Activated naive CD8-positive, alpha-beta T cell treated with anti-CD3 and anti-CD28 coated beads for 36 hours (primary cell): ENCODE measurements around the gene FBXO36. TPM values are rescaled to one million over a fixed set of nuclear protein-coding genes. Genes with fewer than 3 reads are reported as not detected.

Experiments
- DNase-seq: peaks from one replicate; pipeline ENCODE4 v3.0.0; 2021
- H3K27ac Mint-ChIP-seq: one replicate; pipeline ENCODE4 v1.8.0; 2022; ENCODE audit warnings: mild to moderate bottlenecking, moderate library complexity, mixed read lengths
- H3K27me3 Mint-ChIP-seq: one replicate; pipeline ENCODE4 v1.8.0; 2022; ENCODE audit warnings: mild to moderate bottlenecking, mixed read lengths
- H3K36me3 Mint-ChIP-seq: one replicate; pipeline ENCODE4 v1.8.0; 2021; ENCODE audit warnings: mild to moderate bottlenecking, mixed read lengths
- H3K4me1 Mint-ChIP-seq: one replicate; pipeline ENCODE4 v1.8.0; 2021; ENCODE audit warnings: mixed read lengths
- H3K4me3 Mint-ChIP-seq: one replicate; pipeline ENCODE4 v1.8.0; 2022; ENCODE audit warnings: mild to moderate bottlenecking, moderate library complexity, mixed read lengths
- H3K9me3 Mint-ChIP-seq: one replicate; pipeline ENCODE4 v1.8.0; 2022; ENCODE audit warnings: mixed read lengths
- total RNA-seq, 2 experiments: library from RNA; stranded (reverse); gene quantifications; one replicate each; pipeline ENCODE4 v1.2.3, GENCODE V29; 2021

FBXO36 gene
- total RNA-seq, 2 experiments from 2014 or later, result 1.1 to 1.3 TPM

- Mint-ChIP-seq H3K4me1 (no peaks in the 10 kb centered on the region), H3K4me3 (no peak overlapping the region), H3K27me3 (peaks cover 3% of the 10 kb centered on the region), H3K27ac (no peak overlapping the region), H3K9me3 (no peaks in the 10 kb centered on the region), H3K36me3 (peaks cover 1% of the 10 kb centered on the region)
- DNase-seq, result no peak
Observed at GRCh38 chr2:230042195-230042594, 119.9 kb downstream of the FBXO36 start.

DNA sequence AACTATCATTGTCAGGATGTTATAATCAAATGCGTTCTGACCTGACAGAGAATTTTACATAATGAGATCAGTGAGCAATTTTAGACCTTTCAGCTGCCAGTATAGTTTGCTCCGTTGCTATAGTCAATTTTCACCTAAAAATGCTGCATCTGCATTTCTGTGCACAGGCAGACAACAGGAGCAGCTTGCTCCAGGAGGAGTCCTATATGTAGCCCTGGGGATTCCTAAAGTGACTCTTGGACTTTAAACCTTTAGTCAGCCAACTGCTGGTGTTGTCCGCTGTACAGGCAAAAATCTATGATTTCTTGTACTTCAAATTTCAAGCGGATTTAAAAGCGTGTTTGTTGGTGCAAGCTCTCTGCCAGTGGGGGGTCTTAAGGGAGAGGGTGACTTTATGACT is 120.7 kb downstream of the FBXO36 start:
- H3K4me1 Mint-ChIP-seq, result peaks cover under 1% of the 10 kb centered on the region
- DNase-seq, result no peak
- peaks cover 1% of the 10 kb centered on the region for H3K36me3 Mint-ChIP-seq
- no peak overlapping the region for H3K27ac Mint-ChIP-seq
- no peak overlapping the region for H3K4me3 Mint-ChIP-seq
- H3K27me3 Mint-ChIP-seq, result peaks cover 3% of the 10 kb centered on the region
- H3K9me3 Mint-ChIP-seq, result no peaks in the 10 kb centered on the region

DNA sequence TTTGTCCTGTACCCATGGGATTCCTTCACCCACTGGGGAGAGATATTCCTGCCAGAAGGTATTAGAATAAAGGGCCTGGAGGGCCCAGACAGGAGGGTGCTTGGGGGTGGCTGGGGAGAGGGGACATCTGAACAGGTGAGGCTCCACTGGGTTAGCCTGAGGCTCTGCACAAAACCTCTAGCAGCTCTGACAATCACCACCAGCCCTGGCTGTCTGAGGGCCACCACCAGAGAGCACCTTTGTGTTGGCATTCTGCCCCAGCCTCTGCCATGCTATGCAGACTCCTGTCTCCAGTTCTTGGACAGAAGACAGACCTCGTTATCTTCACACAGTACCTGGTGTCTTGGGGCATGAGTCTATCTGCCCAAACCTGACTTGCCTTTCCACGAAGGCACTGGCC is 121.2 kb downstream of the FBXO36 start:
- DNase-seq, result no peak
- Mint-ChIP-seq H3K4me3 (no peak overlapping the region), H3K27me3 (peaks cover 3% of the 10 kb centered on the region), H3K9me3 (no peaks in the 10 kb centered on the region), H3K27ac (no peak overlapping the region), H3K4me1 (peaks cover 4% of the 10 kb centered on the region), H3K36me3 (peaks cover 1% of the 10 kb centered on the region)

GRCh38 chr2:230046491-230046890 is 124.2 kb downstream of the FBXO36 start:
- no peak for DNase-seq
- Mint-ChIP-seq H3K4me1 (peaks cover 5% of the 10 kb centered on the region), H3K27me3 (no peaks in the 10 kb centered on the region), H3K9me3 (no peaks in the 10 kb centered on the region), H3K27ac (no peak overlapping the region), H3K36me3 (peaks cover 1% of the 10 kb centered on the region), H3K4me3 (no peak overlapping the region)

- no peak for DNase-seq
- Mint-ChIP-seq H3K9me3 (no peaks in the 10 kb centered on the region), H3K4me3 (no peak overlapping the region), H3K27me3 (no peaks in the 10 kb centered on the region), H3K4me1 (peaks cover 11% of the 10 kb centered on the region), H3K27ac (no peak overlapping the region), H3K36me3 (peaks cover 1% of the 10 kb centered on the region)
Observed at GRCh38 chr2:230048010-230048671, 125.8 kb downstream of the FBXO36 start.

- peaks cover 15% of the 10 kb centered on the region for H3K4me1 Mint-ChIP-seq
- no peak for DNase-seq
- no peaks in the 10 kb centered on the region for H3K9me3 Mint-ChIP-seq
- peaks cover 1% of the 10 kb centered on the region for H3K36me3 Mint-ChIP-seq
- no peaks in the 10 kb centered on the region for H3K27me3 Mint-ChIP-seq
- no peak overlapping the region for H3K4me3 Mint-ChIP-seq
- no peak overlapping the region for H3K27ac Mint-ChIP-seq
Observed at GRCh38 chr2:230050136-230050535, 127.8 kb downstream of the FBXO36 start.

GRCh38 chr2:230052299-230052698 is 130.0 kb downstream of the FBXO36 start:
- H3K9me3 Mint-ChIP-seq, result no peaks in the 10 kb centered on the region
- no peak for DNase-seq
- H3K36me3 Mint-ChIP-seq, result no peaks in the 10 kb centered on the region
- no peak overlapping the region for H3K4me3 Mint-ChIP-seq
- peaks cover 15% of the 10 kb centered on the region for H3K4me1 Mint-ChIP-seq
- no peaks in the 10 kb centered on the region for H3K27me3 Mint-ChIP-seq
- no peak overlapping the region for H3K27ac Mint-ChIP-seq

- H3K9me3 Mint-ChIP-seq, result peaks cover 1% of the 10 kb centered on the region
- no peak for DNase-seq
- no peak overlapping the region for H3K4me3 Mint-ChIP-seq
- peaks cover 10% of the 10 kb centered on the region for H3K4me1 Mint-ChIP-seq
- H3K27ac Mint-ChIP-seq, result no peak overlapping the region
- no peaks in the 10 kb centered on the region for H3K27me3 Mint-ChIP-seq
- peaks cover 2% of the 10 kb centered on the region for H3K36me3 Mint-ChIP-seq
Observed at GRCh38 chr2:230053753-230054478, 131.6 kb downstream of the FBXO36 start.

- Mint-ChIP-seq H3K4me3 (no peak overlapping the region), H3K4me1 (peaks cover 9% of the 10 kb centered on the region), H3K36me3 (peaks cover 7% of the 10 kb centered on the region), H3K9me3 (peaks cover 6% of the 10 kb centered on the region), H3K27ac (peak overlapping the region; percentile 43), H3K27me3 (peaks cover 4% of the 10 kb centered on the region)
- no peak for DNase-seq
Observed at GRCh38 chr2:230060672-230061293, 138.5 kb downstream of the FBXO36 start.

Other genes with a start within 250 kb of the FBXO36 start
- not detected for gene DNER, start 207.9 kb upstream of the FBXO36 start, total RNA-seq
- gene TRIP12, start 494 bp upstream of the FBXO36 start, total RNA-seq, result 100 to 1,000 TPM; 227 to 262 TPM
- 1 to 10 TPM; 1.0 to 1.2 TPM for gene SLC16A14, start 146.4 kb downstream of the FBXO36 start, total RNA-seq